22Rv1 (cell line): ENCODE results near the gene CDK5RAP2.

Experiments used
- H3K27ac ChIP-seq: fragments of 450-650 bp; 2 replicates; pipeline ENCODE4 v1.5.1; 2017
- CTCF ChIP-seq: fragments of 450-650 bp; IDR thresholded peaks from 2 replicates; pipeline ENCODE4 v1.5.1; 2017; ENCODE audit warnings: mild to moderate bottlenecking
- ZFX ChIP-seq: fragments of 450-650 bp; IDR thresholded peaks from 2 replicates; pipeline ENCODE4 v1.6.1; 2017; ENCODE audit warnings: antibody characterized with exemption, borderline replicate concordance

The CDK5RAP2 gene

GRCh38 chr9:120478208-120478607, 101.8 kb downstream of the CDK5RAP2 start:
- TF ChIP-seq CTCF (no peak), ZFX (no peak)
- H3K27ac ChIP-seq = no peak overlapping the region

DNA sequence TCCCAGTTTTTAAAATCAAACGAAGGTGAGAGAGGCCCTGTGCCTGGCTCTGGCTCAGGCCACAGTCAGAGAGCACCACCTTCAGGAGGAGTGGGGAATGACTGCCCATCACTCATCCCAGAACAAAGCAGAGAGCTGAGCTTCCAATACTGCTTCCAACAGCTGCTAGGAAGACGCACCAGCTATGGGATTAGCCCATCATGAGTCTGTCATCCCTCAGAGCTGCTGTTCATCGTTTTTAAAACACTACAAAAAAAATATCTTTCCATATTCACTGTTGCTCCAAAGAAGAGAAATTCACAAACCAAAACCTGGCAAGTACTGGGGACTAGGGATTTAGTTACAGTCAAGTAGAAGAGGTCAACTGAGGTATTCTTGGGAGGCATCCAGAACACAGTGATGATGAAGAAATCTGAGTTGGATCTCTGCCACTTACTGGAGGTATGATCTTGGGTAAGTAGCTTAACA, 102.4 kb downstream of the CDK5RAP2 start:
- no peak overlapping the region for H3K27ac ChIP-seq
- TF ChIP-seq ZFX = no peak
- peak; percentile 94 for TF ChIP-seq CTCF

DNA sequence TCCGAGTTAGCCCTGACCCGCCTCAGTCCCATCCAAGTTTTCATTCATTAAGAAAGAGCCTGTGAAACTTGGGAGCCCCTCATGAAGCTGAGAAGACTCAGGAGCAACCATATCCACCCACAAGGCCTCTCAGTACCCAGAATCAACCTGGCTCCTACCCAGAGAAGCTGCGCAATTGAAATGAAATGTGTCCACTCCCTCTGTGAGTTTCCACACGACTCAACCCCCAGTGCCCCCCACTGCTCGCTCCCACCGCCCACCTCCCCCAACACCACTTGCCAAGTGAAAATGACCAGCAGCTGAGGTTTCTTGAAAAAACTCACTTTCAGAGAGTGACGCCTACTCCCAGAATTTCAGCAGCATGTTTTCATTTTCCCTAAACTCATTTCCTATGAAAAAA, 104.6 kb downstream of the CDK5RAP2 start:
- no peak for TF ChIP-seq ZFX
- TF ChIP-seq CTCF = no peak

DNA sequence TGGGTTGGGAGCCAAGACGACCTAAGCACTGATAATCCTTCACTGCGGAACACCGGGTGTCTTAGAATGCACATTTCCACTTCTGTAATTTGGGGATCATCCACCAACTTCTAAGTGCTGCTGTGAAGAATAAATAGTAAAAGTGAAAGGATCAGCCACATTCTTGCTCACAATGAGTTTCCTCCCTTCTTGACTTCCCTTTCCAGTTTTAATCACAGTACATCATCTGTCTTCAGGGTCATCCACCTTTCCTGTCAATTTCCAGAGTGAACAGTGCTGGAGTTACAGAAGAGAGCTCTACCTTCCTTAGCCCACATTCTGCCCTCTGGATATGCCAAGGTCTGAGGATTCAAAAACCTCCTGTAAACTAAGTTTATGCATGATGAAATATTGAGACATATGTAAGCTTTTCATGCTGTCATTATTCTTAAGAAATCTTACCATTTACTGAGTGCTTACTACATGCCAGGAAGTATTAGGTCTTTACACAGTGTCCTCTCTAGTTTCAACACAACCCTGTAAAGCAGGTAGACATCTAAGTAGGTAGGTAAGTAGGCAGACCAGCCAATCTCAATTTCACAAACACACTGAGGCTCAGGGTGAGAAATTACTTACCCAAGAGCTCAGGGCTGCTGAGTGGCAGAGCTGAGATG, 105.2 kb downstream of the CDK5RAP2 start:
- TF ChIP-seq CTCF (no peak), ZFX (no peak)
- no peak overlapping the region for H3K27ac ChIP-seq

More for the DNA sequence above, 104.6 kb downstream of the CDK5RAP2 start:
- H3K27ac ChIP-seq = no peak overlapping the region

- no peak for TF ChIP-seq ZFX
- TF ChIP-seq CTCF = no peak
- no peak overlapping the region for H3K27ac ChIP-seq
Measured at GRCh38 chr9:120473608-120474007, 106.4 kb downstream of the CDK5RAP2 start.

- TF ChIP-seq ZFX = no peak
- TF ChIP-seq CTCF = no peak
- no peak overlapping the region for H3K27ac ChIP-seq
Measured at GRCh38 chr9:120465685-120466407, 114.1 kb downstream of the CDK5RAP2 start.

DNA sequence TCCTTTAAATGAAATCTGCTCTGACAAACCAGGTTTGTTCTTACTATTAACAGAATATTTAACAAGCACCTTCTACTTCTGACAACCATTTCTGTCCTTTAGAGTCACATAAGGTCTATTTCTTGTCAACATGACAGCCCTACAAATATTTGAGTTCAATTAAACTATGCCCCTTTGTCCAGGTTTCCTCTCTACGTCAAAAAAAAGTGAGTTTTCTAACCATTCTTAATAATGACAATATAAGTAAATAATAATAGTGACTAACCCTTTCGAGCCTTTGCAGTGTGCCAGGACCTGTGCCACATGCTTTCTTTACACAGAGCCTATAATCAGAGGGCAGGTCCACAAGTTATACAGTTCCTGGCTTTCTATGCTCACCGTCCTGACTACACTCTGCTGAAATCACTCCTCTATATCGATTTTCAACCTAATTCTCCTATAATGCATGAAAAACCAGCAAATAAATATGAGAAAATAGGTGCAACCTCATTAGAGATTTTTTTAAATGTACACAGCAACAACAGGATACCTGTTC, 115.0 kb downstream of the CDK5RAP2 start:
- TF ChIP-seq CTCF (no peak), ZFX (no peak)
- H3K27ac ChIP-seq = no peak overlapping the region
